MM.1S (cell line): ENCODE results near the gene ZFHX3.

Source experiments
- EZH2 ChIP-seq: fragments of 300-600 bp; sonication (generic); optimal IDR thresholded peaks from 2 replicates; pipeline ENCODE3; 2017; ENCODE audit warnings: low read depth, mild to moderate bottlenecking, antibody characterized with exemption, low read length, mixed read lengths
- TF ChIP-seq, protein P1 (sequence below): fragments of 300-600 bp; sonication (generic); IDR thresholded peaks from 2 replicates; pipeline ENCODE4 v1.5.1; 2016; ENCODE audit warnings: antibody characterized with exemption, low read length, mixed read lengths

DNA sequence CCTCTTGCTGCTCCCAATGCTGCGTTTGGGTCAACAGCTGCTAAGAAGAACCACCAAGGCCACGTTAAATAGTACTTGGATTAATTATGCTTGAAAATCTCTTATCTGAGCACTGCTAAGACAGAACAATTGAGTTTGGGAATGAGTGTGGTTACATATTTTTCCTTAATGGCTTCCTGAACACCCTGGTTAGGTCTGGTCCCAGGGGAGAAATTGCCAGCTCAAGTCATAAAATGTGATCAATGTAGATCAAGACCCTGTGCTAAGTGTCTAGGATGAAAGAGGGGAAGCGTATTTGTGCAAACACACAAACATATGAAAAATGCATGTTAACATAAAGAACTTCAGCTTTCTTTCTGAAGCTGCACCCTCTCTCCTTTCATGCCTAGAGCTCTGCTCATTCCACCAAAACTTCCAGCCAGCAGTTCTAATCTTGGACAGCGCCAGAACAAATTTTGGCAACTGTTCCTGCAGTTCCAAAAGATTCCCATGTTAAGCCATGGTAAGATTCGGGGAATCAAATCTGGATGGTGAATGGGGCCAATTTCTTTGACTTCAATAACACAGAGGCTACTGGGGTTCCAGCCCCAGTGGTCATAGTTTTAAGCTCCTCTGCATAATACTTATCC is 72.0 kb downstream of the ZFHX3 start:
- TF ChIP-seq, protein P1, sequence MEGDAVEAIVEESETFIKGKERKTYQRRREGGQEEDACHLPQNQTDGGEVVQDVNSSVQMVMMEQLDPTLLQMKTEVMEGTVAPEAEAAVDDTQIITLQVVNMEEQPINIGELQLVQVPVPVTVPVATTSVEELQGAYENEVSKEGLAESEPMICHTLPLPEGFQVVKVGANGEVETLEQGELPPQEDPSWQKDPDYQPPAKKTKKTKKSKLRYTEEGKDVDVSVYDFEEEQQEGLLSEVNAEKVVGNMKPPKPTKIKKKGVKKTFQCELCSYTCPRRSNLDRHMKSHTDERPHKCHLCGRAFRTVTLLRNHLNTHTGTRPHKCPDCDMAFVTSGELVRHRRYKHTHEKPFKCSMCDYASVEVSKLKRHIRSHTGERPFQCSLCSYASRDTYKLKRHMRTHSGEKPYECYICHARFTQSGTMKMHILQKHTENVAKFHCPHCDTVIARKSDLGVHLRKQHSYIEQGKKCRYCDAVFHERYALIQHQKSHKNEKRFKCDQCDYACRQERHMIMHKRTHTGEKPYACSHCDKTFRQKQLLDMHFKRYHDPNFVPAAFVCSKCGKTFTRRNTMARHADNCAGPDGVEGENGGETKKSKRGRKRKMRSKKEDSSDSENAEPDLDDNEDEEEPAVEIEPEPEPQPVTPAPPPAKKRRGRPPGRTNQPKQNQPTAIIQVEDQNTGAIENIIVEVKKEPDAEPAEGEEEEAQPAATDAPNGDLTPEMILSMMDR, result no peak
- TF ChIP-seq EZH2, result no peak
